GM12873 (cell line): ENCODE data around the gene ITGB8.

Experiments
- TF ChIP-seq, protein P1 (sequence below): IDR thresholded peaks from 2 replicates; pipeline ENCODE4 v1.5.1; 2012; ENCODE audit warnings: low read depth, mild to moderate bottlenecking, moderate library complexity, low read length, control low read depth; ENCODE audit not compliant: insufficient read depth; ENCODE audit errors: missing control alignments

Gene ITGB8

DNA sequence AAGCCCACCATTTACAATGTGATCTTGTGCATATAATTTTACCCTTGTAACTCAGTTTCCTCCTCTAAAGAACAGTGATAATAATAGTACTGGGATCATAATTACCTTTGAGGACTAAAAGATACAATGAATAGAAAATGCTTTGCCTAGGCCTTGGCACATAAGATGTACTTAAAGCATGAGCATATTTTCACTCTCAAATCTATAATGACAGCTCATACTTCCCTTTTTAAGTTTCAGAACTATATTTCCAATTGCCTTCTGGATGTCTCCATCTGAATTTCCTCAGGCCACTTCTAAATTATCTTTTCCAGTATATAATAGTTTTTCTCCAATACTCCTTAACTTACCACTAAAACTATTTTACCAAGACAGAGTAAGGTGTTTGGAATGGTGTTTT, 13.3 kb upstream of the ITGB8 start:
- TF ChIP-seq, protein P1, sequence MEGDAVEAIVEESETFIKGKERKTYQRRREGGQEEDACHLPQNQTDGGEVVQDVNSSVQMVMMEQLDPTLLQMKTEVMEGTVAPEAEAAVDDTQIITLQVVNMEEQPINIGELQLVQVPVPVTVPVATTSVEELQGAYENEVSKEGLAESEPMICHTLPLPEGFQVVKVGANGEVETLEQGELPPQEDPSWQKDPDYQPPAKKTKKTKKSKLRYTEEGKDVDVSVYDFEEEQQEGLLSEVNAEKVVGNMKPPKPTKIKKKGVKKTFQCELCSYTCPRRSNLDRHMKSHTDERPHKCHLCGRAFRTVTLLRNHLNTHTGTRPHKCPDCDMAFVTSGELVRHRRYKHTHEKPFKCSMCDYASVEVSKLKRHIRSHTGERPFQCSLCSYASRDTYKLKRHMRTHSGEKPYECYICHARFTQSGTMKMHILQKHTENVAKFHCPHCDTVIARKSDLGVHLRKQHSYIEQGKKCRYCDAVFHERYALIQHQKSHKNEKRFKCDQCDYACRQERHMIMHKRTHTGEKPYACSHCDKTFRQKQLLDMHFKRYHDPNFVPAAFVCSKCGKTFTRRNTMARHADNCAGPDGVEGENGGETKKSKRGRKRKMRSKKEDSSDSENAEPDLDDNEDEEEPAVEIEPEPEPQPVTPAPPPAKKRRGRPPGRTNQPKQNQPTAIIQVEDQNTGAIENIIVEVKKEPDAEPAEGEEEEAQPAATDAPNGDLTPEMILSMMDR = no peak

DNA sequence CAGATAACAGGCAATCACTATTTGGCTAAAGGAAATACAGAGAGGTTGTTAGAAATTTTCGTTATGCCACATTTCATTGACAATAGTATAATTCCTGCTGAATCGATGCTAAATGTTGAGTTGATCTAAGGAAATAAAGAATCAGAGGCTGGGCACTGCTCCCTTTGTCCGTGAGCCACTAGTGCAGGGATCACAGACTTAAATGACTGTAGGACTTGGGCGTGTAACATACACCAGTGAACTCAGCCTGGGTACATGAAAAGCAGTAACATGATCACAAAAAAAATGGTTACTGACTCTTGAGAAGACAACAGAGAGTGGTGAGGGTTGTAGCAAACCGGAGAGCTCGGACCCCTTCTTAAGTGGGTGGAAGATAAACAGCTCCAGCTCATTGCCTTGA, 11.8 kb upstream of the ITGB8 start:
- TF ChIP-seq, protein P1 = no peak

DNA sequence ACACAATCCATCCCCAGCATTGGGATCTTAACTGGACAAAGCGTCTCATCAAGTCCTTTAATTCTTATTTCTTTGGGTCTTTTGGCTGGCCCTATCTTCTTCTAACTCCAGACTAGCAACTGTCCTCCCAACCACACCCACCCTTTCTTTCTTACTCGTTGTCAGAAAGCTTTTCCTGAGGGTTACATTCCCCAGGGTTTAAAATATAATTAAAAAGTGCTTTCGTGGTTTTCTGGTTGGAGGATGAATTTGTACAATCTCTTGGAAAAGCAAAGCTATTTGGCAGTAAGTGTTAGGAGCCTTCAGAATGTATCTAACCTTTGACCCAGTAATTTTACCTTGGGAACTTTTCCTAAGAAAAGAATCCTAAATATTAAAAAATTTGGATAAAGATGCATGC, 10.4 kb upstream of the ITGB8 start:
- TF ChIP-seq, protein P1 = no peak

DNA sequence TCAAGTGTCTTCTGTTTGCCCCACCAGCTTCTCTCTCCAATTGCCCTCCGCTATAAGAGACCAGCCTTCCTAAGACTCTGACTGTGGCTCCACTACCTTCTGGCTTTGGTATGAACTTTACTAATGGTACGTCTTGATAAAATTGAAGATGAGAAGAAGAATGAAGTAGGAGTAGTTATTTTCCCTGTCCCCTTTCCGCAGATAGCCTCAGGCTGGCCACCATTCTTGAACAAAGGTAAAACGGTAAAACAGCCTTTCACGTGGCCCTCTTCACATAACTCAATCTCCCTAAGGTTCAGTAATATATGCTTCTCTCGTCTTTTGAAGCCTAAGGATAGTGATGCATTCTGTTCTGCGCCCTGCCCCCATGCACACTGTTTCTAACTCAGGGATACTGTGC, 9.9 kb upstream of the ITGB8 start:
- TF ChIP-seq, protein P1 = no peak

DNA sequence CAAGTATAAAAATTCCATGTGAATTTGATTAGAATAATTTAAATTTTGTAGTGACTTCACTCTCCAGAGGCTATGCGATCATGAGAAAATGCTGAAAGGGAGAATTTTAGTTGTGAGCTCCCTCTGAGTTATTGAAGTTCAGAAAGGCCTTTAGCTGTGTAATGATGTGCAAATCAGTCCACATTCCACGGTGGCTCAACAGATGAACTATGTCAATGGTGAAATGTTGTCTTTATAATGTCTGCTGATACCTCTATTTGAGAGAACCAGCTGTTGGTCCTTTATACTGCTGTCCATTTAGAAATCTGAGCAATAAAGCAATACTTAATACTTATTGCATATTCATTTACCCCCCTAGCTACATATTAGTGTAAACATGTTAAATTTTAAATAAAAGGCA, 7.1 kb upstream of the ITGB8 start:
- TF ChIP-seq, protein P1 = no peak

DNA sequence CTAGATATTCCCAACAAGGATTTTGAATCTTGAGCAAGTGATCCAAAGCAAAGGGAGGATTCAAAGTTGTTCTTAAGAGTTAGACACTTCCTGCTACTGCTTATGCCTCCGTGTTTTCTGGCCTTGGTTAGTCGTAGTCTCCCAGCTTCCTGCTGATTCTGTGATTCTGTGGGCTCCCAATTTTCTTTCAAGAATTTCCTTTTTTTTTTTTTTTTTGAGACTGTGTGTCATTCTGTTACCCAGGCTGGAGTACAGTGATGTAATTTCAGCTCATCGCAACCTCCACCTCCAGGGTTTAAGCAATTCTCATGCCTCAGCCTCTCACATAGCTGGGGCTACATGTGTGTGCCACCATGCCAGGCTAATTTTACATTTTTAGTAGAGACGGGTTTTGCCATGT, 4.4 kb upstream of the ITGB8 start:
- TF ChIP-seq, protein P1 = no peak

DNA sequence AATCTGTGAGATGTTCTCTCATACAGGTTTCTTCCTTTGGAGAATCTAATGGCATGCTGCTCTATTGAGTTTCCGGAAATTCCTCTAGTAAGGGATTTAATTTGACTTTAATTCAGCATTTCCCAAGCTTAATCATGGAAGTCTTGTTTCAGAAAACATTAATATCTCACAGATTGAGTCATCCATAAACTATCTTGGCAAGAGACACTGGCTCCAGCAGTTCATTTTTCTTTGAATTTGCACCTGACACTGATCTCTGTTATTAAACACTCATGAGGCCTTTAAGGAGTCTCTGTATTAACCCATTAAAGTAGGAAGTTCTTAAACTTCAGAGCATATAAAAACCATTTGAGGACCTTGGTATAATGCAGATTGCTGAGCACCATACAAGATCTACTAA, 3.6 kb upstream of the ITGB8 start:
- TF ChIP-seq, protein P1 = no peak
